Cardiac septum (tissue), 1 donor: ENCODE measurements around the gene SNX33. TPM values are rescaled to one million over a fixed set of nuclear protein-coding genes. Genes with fewer than 3 reads are reported as not detected.
A peak's percentile ranks its signal among the peaks of the same experiment; 100 is the strongest.
"Not testable (repeated sequence)": the region's sequence is repeated elsewhere in the genome, so short reads cannot be mapped to it uniquely, and the experiment has no call there.

Experiments used
- DNase-seq: peaks from one replicate; pipeline ENCODE4 v3.0.0-alpha.2; 2020; ENCODE audit warnings: low spot score
- intact Hi-C: fragments of 100-400 bp; cut with DNase I; formaldehyde crosslinking; loops from one replicate; pipeline ENCODE4 v1.14.0; 2022
- long read RNA-seq: library from polyadenylated mRNA; unstranded; transcript quantifications from one replicate; pipeline ENCODE4 v2.0.0, GENCODE V29; 2021
- total RNA-seq: library from RNA; stranded (reverse); fragmentation: NEBNext Ultra II Directional; extraction: Animal tissue kit (Norgen Biotek cat#: 25700); gene quantifications from one replicate; pipeline ENCODE4 v1.2.1, GENCODE V29; 2021
- donor health status: DM: no; HTN: no; CAD: no.

SNX33 gene, protein sequence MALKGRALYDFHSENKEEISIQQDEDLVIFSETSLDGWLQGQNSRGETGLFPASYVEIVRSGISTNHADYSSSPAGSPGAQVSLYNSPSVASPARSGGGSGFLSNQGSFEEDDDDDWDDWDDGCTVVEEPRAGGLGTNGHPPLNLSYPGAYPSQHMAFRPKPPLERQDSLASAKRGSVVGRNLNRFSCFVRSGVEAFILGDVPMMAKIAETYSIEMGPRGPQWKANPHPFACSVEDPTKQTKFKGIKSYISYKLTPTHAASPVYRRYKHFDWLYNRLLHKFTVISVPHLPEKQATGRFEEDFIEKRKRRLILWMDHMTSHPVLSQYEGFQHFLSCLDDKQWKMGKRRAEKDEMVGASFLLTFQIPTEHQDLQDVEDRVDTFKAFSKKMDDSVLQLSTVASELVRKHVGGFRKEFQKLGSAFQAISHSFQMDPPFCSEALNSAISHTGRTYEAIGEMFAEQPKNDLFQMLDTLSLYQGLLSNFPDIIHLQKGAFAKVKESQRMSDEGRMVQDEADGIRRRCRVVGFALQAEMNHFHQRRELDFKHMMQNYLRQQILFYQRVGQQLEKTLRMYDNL
- 10.3 TPM for total RNA-seq
- long read RNA-seq, full-length matches to known transcripts = 10 of 15 reads
- long read RNA-seq, partial matches to known transcripts = 4 of 15 reads
- long read RNA-seq, other reads (novel, unspliced or antisense) = 1 of 15 reads

DNA sequence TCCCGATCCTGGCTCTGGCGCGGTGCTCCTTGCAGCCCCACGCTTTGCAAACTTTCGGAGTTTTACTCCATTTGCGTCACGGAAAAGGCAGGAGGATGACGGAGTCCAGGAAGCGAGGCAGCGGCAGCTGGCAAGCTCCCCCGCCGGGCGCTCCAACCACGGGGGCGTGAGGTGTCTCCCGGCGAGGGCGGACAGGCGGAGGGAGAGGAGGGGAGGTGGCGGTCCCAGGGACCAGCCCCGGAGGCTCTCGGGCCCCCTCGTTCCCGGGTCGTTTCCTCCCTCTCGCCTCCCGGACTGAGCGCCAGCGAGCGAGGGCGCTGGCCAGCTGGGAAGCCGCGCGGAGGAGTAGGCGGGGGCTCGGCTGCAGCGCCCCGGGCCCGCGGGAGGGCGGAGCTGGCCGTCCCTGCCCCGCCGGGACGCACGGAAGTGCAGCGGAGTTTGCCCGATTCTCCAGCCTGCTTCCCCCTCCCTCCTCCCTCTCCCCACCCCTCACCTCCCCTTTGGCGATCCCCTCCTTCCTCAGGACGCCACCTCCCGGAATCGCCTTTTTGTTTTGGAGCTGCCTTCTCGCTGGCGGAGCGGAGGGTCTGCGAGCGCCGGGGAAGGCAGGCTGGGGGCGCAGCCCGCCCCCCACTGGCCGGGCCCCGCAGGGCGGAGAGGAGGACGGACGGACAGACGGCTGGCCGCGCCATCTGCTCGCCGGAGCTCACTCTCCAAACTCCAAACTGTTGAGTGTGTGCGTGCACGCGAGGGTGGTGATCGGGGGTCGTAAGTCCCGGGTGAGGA lies at the start of gene SNX33:
Gene SNX33 (plus strand): TSS at position 543 of the 786 bp plus-strand sequence. CDS start 1,191 bp downstream, outside the sequence.
- intact Hi-C loops = loop anchor here (5.0 kb wide), 1 partner anchor 195 kb away; the partner anchor contains the start of gene SIN3A
- peak; percentile 90 for DNase-seq

DNA sequence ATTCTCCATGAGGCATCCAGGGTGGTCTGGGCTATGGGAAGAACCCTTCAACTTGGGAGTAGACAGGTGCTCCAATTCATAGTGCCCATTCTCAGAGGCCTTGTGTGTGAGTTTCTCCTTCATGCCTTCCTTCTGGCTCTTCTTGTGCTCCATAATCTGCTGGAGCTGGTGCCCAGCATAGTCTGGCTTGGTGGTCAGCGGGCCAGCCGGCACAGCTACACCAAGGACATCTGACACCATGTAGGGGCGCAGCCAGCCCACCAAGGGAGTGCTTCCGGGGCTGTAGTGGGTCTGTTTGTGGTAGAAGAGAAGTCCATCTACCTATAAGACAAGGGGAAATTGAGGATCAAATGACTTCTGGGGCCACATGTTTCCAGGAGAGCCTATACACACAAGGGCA lies 49.4 kb upstream of the SNX33 start:
- DNase-seq = no peak
- intact Hi-C loops = no loop called here

DNA sequence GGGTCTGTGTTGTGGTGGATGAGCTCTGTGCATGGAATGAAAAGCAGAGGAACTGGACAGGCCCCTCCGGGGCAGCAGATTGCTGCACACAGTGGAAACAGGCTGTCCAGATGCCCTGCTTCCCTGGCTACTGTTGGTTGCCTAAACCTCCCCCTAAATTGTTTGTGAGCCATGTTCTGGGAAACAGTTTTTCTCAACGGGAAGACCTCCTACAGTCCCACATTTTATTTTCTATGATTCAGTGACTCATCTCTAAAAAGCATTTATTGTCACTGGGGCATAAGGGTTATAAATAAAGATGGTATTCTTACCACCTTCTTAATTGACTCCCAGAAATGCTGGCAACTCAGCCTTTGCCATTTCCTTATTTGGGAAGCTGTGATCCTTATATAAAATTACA lies 48.3 kb upstream of the SNX33 start:
- no peak for DNase-seq
- intact Hi-C loops = no loop called here

GRCh38 chr15:75606026-75606425 lies 41.7 kb upstream of the SNX33 start:
- intact Hi-C loops = no loop called here
- no peak for DNase-seq

GRCh38 chr15:75606711-75607699 lies 40.7 kb upstream of the SNX33 start:
- DNase-seq = no peak
- intact Hi-C loops = no loop called here

DNA sequence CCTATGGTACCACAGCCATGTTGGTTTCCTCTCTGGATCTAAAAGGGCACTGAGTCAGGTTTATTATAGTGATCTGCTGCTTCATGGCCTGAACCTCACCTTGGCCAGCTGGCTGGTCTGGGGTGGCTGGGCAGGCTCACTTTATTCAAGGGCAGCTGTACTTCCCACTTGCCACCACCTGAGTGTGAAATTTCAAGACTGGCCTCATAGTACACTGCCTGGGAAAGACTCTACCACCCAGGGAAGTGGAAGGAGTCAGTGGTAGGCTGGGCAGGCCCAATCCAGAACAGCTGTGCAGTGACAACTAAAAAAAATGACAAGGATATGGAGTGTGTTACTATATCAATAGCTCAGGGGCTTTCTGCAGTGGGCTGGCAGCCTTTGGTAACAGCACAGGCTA lies 30.9 kb upstream of the SNX33 start:
- no peak for DNase-seq
- intact Hi-C loops = no loop called here

DNA sequence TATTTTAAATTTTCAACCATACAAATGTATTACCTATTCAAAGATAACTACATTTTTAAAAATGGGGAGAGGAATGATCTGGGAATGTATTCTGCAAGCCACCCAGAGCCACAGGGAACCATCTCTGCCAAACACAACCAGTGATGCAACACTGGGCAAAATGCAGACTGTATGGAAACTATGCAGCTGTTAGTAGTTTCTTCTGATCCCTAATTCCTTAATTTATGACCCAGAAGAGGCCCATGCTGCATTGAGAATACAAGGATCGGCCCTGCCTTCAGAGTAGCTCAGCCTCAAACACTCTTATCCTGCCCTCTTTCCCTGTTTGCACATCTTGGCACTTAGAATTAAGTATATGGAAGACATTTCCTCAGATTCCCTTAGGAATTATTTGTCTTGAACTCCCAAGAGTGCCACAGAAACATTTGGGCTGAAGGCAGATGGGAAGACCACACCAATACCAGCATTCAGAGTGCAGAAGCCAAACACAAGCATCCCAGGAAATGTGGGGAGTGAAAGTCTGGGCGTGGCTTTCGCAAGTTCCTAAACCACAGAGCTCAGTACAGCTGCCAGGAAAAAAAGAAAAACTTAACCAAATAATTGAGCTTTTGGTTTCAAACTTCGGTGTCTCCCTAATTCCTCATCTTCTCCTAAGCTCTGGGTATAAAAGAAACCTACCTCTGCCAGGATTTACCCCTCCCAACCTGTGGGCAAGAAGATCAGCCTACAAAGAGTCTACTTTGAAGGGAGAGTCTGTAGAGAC lies 27.5 kb upstream of the SNX33 start:
- no peak for DNase-seq
- intact Hi-C loops = no loop called here

DNA sequence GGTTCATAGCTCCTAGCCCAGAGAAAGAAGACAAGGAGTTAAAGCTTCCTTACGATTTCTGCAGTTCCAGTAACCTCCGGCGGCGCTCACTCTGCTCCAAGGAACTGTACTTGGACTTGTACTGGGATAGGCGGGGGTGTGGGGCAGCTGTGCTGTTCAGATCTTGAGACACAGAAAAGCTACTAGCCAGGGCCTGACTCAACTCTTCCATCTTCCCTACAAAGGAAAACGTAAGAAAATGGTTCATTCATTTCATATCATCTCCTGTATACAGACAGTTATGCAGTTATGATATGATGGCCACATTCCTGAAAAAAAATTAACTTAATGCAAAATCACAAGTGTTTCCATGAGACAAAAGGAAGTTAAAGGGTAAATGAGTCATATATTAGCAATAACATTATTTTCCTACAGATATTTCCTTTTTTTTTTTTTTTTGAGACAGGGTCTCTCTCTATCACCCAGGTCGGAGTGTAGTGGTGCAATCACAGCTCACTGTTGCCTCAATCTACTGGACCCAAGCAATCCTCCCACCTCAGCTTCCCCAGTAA lies 26.8 kb upstream of the SNX33 start:
- intact Hi-C loops = no loop called here
- peak; percentile 79 for DNase-seq

DNA sequence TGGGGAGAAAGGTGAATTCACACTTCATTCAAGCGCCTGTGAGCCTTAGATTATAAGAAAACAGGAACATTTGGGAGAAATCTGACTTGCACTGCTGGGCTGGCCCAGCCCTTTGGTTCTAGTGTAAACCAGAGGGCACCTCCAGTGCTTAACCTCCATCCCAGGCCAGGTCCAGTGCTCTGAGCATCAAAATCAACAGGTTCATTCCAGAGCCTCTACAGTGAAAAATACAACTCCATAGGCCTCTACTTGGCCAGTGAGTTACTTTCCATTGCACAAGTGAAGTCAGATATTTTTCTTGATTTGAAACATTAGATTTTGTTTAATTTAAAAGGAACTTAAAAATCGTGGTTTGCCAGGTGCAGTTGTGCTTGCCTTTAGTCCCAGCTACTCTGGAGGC lies 25.2 kb upstream of the SNX33 start:
- intact Hi-C loops = no loop called here
- no peak for DNase-seq

DNA sequence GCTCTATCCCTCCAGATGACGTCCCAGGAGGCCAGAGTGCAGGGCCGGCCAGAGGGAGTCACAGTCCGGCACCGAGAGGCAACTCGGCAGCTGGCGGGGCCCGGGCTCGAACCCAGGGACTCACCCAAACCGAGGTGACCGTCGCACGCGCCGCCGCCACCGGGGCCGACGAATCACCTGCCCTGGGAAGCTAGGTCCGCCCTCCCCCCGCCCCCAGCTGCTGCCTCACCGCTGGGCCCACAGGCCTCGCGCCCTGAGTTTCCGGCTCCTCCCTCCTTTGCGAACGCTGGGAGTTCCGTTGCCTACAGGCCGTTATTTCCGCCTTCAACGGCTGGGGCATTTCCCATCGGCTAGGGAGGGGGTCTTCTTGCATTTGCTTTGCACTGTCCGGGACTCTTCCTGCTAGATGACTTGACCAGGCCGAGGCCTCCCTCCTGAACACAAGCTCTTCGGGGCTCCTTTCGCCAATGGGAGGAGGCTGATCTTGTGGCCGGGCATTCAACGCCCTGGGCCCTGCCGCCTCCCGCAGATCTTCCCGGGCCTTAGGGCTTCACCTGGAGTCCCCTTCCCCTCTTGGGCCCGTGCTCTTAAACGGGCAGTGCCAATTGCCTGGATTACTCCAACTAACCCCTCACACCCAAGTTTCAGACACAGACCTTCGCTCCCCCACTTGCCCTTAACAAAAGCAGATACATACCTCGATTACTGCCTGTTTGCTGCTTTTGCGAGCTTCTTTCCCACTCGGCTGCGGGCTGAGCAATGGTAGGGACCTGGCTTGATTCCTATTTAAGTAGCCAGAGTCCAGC lies 22.0 kb upstream of the SNX33 start, which contains the start of gene SNUPN:
Gene SNUPN (minus strand): TSS at position 184 of the 806 bp plus-strand sequence. CDS start 4,674 bp downstream, outside the sequence.
- peak; percentile 98 for DNase-seq
- intact Hi-C loops = loop anchor here (1.0 to 5.0 kb wide), 4 partner anchors 15 to 257 kb away; partner anchors contain the start of genes IMP3, MAN2C1 and SIN3A

- DNase-seq = no peak
- intact Hi-C loops = no loop called here
Observed at GRCh38 chr15:75631935-75632334, 15.8 kb upstream of the SNX33 start.

- intact Hi-C loops = not testable (repeated sequence)
Observed at GRCh38 chr15:75633922-75634321, 13.8 kb upstream of the SNX33 start.

GRCh38 chr15:75636026-75636425 lies 11.7 kb upstream of the SNX33 start:
- intact Hi-C loops = no loop called here
- no peak for DNase-seq

More at GRCh38 chr15:75633922-75634321, 13.8 kb upstream of the SNX33 start:
- DNase-seq = not testable (repeated sequence)

DNA sequence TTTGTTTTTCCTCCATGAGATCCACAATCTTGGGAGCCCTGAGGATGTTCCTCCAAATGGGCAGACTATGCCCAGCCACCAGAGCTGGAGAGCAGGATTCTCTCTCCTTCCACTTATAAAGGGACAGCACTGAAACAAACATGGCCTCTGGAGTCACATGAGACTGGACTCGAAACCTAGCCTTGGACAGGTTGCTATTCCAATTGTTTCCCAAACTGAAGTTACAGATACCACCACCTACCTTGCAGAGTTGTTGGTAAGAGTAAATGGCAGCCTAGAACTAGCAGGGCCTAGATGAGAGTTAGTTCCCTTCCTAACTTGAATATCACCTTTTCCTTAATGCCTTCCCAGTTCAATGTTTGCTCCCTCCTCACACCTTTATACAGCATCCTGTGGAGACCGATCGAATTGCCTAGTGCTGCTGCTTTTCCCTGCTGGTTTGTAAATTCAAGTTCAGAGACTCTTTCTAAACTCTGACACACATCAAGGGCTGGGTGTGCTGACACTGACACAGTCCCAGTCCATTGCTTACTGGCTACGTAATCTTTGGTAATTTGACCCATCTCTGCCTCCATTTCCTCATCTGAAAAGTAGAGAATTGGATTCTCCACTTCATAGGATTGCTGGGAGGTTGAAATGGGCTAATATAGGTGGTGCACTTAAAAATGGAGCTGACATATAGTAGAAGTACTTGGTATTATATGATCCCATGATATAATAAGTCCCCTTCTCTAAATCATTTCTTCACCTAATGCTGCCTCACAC lies 10.3 kb upstream of the SNX33 start:
- DNase-seq = no peak
- intact Hi-C loops = loop anchor here (2.0 kb wide), 1 partner anchor 47 kb away; no protein-coding TSS in a partner anchor

DNA sequence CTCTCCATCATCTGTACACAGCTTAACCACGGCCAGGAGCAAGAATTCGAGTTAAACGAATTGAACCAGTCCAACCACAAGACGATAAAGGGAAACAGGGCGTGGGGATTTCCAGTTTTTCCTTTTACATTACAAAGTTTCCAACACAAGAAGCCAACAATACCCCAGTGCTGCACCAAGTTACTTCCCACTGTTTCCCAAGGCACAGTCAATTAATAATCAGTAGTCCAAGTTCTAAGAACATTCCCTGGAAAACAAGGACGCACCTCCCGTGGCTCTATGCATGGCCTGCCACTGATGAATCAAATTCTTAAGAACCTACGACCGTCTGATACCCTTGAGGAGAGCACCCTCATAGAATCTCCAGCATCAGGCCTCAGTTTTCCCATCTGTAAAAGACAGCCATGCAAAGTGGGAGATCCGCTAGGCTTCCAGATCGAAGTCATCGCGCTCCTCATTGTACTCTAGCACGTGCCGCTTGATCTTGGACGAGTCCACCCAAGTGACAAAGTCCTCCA lies 8.5 kb upstream of the SNX33 start:
- intact Hi-C loops = loop anchor here (2.0 kb wide), 1 partner anchor 46 kb away; no protein-coding TSS in a partner anchor
- DNase-seq = no peak
